ENCODE measurements around the gene MUS81.

The MUS81 gene

DNA sequence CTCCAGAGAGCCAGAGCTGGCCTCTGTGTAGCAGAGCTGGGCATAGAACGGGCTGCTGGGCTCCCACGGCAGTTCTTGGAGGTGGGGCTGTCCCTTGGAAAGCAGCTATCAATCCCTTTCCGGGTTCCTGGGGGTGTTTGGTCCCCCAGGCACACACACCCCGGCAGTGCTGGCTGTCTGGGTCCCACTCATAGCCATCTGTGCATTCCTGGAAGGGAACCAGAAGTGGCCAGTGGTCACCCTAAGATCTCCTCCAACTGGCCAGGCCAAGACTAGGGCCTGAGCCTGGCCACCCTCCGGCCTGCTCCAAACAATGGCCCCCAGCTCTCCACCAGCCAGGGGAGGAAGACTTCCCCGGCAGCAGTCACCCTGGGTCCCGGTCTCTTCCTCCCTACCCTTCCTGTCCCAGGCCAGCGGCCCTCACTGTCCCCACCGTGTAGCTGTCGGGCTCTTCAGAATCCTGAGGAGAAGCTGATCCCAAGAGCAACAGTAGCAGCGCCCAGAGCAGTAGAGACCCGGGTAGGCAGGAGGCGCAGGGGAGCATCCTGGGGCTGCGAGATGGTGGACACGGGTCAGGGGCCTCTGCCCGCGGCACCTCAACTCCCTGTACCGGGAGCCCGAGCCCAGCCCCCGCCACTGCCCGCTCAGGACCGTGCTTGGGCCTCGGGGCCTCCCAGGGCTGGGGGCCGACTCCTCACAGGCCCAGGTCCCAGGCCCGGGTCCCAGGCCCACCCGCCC, 11.7 kb downstream of the MUS81 start:
- H3K4me3 ChIP-seq (ENCODE audit: low read depth, low read length) = peak overlapping the region; percentile 30

DNA sequence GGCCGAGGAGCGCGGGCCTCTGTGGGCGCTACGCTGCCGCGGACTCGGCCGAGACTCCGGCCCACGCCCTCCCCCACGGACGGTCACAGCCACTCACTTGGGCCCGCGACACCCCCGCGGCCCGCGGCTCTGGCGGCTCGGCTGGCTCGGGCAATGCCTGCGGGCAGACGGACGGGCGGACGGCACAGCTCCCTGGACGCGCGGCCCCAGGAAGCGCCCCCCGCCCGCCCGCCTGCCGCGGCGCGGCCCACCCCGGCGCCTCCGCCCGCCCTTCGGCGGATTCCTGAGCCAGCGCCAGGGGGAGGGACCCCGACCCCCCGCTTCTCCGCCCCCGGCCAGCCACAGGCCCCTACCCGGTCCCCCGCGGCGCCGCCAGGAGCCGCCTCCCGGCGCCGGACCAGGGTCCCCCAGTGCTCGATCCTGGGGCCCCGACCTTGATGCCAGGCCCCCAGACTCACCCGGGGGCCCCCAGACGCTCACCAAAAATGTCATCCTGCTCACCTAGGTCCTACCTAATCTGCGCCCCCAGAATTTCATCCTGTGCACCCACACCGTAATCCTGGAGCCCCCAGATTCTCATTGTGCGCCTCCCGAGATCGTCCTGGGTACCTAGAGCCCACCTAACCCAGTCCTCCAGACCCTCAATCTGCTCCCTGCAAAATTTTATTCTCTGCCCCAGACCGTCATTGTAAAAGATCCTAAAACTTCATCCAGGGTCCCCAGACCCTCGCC, 12.5 kb downstream of the MUS81 start, which contains the start of gene EFEMP2:
EFEMP2 (minus strand) TSS at position 215 of the 732 bp plus-strand sequence. CDS start 446 bp downstream, outside the sequence.
- peak within 1 kb of the TSS; percentile 51 for H3K4me3 ChIP-seq (ENCODE audit: low read depth, low read length)

DNA sequence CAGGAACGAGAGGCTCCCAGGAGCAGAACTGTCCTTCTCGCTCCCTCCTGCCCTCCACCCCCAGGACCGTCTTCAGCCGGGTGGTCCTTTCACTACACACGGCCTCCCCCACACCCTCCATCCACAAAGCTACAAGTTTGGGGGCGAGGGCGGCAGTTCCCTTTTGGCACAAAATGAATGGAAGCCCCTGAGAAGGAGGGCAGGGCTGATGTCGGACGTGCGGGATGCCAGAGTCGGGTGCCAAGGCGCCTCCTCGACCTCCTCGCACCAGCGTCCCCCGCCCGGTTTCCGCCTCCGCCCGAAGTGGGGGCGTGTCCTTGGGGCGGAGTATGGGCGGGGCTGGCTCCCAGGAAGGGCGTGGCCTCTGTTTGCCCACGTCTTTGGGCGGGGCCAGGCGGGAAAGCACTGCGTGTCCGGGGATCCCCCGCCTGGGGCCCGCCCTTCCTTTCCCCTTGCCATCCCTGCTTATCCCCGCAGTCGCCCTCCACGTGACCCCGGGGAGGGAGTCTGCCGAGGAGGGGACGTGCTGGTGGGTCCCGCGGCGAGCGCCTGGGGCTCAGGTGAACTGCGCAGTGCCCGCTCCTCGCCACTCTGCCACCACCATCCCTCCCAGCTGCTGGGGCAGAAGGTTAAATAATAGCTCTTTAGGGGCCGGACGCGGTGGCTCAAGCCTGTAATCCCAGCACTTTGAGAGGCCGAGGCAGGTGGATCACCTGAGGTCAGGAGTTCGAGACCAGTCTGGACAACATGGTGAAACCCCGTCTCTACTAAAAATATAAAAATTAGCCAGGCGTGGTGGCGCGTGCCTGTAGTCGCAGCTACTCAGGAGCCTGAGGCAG, 13.3 kb downstream of the MUS81 start:
- peak overlapping the region; percentile 51 for H3K4me3 ChIP-seq (ENCODE audit: low read depth, low read length)

DNA sequence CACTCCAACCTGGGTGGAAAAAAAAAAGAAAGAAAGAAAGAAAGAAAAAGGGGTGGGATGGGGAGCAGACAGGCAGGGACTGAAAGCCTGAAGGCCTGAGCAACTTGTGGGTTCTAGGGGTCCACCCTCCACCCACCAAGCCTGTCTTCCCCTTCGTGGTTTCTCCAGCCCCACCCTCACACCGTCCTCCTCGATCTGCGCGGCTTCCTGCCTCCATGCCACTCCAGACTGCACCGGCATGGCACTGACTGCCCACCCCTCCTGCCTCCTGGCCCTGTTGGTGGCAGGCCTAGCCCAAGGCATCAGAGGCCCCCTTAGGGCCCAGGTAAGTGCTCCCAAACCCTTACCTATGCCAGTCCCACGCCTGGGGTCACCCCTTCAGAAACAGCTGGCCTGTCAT, 19.4 kb downstream of the MUS81 start, which contains the start of gene CTSW:
CTSW (plus strand) TSS at position 221 of the 400 bp plus-strand sequence; CDS start at position 239, 18 bp downstream.
- no peak within 1 kb of the TSS for H3K4me3 ChIP-seq (ENCODE audit: low read depth, low read length)

DNA sequence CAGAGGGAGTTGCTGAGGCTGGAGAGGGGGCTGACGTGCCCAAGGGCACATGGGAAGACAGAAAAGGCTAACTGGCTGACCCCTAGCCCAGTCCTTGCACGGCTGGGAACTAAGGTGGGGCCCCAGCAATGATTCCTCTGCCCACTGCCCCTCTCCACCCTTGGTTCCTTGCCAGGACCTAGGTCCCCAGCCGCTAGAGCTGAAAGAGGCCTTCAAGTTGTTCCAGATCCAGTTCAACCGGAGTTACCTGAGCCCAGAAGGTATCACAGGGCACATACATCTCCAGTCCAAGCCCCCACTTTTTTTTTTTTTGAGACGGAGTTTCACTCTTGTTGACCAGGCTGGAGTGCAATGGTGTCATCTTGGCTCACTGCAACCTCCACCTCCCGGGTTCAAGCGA, 19.8 kb downstream of the MUS81 start:
- H3K4me3 ChIP-seq (ENCODE audit: low read depth, low read length) = no peak overlapping the region

DNA sequence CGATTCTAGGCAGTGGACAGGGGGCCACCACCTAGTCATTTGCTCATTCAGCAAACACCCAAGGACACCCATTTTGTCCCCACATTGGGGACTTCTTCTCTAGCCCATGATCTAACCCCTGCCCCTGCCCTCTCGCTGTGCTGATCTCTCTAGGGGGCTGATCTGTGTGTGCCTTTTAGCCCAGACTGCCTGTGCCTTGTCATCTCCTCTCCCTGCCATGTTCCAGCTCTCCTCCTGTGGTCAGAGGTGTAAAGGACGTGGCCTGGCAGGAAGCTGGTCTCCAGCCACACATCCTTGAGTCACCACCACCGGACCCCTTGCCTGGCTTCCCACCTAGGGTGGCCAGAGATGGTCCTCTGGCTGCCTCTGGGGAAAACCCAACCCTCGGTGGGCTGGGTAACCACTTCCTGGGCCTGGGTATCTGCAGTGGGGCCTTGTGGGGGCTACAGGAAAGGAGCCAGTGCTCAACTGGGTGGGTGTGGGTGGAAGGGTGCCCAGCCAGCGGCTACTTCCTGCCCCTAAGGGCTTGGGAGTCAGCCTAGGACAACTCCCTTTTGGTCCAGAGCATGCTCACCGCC, 20.7 kb downstream of the MUS81 start:
- no peak overlapping the region for H3K4me3 ChIP-seq (ENCODE audit: low read depth, low read length)

DNA sequence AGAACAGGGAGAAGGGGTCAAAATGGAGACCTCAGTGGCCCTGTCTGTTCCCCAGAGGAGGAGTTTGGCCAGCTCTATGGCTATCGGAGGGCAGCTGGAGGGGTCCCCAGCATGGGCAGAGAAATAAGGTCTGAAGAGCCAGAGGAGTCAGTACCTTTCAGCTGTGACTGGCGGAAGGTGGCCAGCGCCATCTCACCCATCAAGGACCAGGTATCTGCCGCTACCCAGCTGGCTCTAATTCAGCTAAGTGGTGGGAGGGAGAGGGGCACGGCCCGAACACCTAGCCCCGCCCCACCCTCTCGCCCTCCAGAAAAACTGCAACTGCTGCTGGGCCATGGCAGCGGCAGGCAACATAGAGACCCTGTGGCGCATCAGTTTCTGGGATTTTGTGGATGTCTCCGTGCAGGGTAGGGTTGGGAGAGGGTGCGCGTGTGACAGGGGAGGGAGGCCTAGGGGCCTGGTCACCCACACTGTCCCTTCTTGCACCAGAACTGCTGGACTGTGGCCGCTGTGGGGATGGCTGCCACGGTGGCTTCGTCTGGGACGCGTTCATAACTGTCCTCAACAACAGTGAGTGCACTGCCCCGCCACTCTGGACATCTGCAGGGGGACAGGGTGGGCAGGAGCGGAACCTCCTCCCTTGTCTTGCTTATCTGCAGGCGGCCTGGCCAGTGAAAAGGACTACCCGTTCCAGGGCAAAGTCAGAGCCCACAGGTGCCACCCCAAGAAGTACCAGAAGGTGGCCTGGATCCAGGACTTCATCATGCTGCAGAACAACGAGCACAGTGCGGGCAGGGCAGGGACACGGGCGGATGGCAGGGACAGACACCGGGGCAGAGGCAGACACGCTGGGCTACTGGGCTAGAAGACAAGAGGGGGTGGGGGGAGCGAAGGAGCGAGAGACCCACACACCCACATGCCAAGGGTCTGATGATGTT, 22.2 kb downstream of the MUS81 start:
- H3K4me3 ChIP-seq (ENCODE audit: low read depth, low read length) = no peak overlapping the region

DNA sequence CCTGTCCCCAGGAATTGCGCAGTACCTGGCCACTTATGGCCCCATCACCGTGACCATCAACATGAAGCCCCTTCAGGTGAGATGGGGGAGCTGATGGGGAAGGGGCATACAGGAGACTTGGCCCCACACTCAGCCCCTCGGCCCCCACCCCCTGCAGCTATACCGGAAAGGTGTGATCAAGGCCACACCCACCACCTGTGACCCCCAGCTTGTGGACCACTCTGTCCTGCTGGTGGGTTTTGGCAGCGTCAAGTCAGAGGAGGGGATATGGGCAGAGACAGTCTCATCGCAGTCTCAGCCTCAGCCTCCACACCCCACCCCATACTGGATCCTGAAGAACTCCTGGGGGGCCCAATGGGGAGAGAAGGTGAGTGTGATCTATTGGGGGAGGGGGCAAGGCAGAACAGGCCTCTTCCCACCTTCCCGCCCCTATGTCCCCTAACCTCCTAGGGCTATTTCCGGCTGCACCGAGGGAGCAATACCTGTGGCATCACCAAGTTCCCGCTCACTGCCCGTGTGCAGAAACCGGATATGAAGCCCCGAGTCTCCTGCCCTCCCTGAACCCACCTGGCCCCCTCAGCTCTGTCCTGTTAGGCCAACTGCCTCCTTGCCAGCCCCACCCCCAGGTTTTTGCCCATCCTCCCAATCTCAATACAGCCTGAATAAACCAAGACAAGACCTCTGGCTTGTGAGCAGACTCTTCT, 23.0 kb downstream of the MUS81 start:
- no peak overlapping the region for H3K4me3 ChIP-seq (ENCODE audit: low read depth, low read length)

DNA sequence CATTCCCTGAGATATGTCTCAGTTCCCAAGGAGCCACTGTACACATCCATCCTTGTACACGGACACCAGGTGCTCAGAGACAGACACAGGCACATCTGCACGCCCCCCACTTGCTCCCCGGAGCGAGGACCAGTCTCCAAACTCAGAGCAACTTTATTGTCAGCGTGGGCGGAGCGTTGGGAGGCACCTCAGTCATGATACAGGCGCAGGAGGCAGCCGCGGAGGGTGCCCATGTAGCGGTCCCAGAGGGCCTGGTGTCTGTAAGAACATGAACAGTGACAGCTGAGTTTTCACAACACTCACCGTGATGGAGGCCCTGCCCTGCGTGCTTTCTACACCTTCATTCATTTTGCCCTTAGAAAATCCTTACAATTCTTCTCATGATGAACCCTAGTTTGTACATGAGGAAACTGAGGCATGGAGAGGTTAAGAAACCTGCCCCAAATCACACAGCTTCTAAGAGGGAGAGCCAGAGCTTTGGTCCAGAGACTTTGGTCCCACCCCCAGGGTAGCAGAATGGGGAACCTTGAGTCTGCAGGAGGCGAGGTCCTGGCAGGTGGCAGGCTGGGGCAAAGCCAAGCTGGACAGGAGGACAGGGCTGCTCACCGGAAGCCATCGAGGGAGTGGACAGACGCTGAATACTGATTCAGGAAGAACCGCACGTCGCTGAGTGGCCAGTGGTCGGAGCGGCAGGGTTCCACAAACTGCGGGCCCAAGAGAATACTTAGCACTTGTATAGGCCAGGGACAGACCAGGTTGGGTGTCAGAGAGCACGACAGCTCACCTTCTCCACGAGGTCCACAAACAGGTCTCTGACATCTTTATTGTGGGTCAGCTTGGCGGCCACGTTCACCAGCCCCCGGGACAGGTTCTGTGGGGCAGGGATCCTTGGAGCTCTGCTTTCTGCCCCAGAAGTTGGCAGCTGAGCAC, 23.8 kb downstream of the MUS81 start:
- H3K4me3 ChIP-seq (ENCODE audit: low read depth, low read length) = no peak overlapping the region

DNA sequence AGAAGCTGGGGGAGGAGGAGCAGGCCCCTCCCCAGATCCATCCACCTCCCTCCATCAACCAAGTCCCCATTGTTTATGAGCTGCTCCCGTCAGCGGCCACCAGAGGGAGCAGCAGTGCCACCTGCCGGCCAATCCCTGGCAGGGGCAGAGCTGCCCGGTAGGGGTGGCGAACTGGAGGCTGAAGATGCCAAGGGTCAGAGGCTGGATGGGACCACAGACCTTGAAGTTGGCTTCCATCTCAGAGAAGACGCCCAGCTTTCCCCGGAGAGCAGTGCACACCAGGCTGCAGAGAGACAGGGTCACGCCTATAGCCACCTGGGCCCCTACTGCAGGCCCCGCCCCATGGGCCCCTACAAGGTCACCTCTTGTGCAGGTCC, 24.5 kb downstream of the MUS81 start:
- H3K4me3 ChIP-seq (ENCODE audit: low read depth, low read length) = no peak overlapping the region

DNA sequence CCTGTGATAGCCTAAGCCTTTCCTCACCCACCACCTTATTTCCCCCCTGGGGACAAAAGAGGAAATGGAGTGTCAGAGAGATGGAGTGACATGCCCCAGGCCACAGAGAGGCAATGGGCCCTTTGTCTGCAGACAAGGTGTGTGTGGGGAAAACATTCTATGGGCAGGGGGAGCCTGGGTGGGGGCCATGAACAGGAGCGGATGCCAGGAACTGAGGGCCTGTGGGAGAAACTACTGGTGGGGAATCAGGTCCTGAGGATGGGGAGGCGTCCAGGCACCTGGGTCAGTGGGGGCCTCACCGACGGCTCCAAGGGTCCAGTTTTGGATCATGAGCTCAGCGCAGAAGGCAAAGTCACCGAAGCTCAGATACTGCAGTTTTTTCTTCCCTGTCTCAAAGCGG, 25.0 kb downstream of the MUS81 start:
- no peak overlapping the region for H3K4me3 ChIP-seq (ENCODE audit: low read depth, low read length)

DNA sequence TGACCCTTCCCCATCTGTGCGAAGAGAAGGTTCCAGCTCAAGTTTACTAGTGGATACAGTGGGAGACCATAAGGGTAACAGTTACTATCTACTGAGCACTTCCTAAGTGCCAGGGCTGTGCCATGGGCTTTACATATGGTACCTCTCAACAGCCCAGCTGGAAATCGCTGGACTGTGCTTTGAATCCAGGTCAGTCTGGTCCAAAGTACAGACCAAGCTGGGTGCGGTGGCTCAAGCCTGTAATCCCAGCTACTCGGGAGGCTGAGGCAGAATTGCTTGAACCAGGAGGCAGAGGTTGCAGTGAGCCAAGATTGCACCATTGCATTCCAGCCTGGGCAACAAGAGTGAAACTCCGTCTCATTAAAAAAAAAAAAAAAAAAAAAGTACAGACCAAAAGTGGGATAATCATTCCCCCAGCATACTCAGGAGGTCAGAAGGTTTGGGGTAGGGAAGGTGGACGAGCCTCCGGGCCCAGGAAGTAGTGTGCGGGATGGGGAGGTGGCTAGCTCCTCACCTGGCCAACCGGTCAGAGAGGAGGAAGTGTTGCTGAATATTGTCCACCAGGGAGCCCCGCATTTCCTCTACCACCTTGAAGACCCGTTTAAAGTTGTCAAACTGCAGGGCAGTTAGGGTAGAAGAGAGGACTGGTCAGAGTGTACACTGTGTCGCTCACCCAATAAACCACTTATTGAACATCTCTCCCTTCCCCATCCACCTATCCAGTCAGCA, 25.7 kb downstream of the MUS81 start:
- no peak overlapping the region for H3K4me3 ChIP-seq (ENCODE audit: low read depth, low read length)

DNA sequence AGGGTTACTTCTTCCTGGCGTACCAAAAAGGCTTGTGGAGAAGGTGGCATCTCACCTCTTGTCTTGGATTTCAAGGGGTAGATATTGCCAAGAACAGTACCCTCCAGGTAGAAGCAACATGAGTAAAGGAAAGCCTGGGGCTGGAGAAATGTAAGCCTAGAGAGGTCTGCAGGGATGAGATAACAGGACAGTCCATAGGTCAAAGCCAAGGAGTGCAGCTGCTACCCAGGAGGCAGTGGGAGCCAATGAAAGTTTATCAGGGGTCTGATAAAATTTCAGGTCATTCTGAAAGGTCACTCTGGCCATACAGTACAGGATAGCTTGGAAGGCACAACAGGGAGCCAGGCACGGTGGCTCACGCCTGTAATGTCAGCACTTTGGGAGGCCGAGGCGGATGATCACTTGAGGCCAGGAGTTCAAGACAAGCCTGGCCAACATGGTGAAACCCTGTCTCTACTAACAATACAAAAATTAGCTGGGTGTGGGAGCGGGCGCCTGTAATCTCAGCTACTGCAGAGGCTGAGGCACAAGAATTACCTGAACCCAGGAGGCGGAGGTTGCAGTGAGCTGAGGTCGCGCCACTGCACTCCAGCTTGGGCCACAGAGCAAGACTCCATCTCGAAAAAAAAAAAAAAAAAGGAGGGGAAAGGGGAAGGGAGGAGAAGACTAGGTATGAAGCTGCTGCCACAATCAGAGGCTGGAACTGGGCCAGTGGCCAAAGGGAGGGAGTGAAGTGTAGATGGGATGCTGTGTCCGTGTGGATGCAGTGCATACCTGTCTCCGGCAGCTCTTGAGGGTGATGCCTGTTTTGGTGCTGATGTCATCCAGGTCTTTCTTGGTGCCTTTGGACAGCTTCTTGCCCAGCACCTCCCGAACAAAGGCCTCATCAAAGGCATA, 26.8 kb downstream of the MUS81 start:
- H3K4me3 ChIP-seq (ENCODE audit: low read depth, low read length) = peak overlapping the region; percentile 79

DNA sequence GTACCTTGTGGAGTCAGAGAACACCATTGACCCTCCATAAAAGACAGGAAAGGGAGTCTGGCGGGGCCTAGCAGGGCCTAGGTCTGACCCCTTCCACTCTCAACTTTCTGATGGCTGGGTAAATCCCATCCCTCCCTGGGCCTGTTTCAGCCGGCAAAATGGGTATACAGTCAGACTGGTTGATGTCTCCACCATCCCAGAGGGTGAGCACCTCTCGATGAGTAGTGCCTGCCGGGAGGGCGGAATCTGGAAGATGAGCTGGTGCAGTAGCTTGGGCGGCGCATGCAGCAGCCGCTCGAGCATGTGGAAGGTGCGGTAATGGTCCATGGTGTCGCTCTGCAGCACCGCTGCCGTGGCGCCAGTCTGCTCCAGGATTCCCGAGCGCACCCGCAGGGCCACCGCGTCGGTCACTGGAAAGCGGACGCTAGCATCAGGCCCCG, 27.5 kb downstream of the MUS81 start:
- peak overlapping the region; percentile 79 for H3K4me3 ChIP-seq (ENCODE audit: low read depth, low read length)

DNA sequence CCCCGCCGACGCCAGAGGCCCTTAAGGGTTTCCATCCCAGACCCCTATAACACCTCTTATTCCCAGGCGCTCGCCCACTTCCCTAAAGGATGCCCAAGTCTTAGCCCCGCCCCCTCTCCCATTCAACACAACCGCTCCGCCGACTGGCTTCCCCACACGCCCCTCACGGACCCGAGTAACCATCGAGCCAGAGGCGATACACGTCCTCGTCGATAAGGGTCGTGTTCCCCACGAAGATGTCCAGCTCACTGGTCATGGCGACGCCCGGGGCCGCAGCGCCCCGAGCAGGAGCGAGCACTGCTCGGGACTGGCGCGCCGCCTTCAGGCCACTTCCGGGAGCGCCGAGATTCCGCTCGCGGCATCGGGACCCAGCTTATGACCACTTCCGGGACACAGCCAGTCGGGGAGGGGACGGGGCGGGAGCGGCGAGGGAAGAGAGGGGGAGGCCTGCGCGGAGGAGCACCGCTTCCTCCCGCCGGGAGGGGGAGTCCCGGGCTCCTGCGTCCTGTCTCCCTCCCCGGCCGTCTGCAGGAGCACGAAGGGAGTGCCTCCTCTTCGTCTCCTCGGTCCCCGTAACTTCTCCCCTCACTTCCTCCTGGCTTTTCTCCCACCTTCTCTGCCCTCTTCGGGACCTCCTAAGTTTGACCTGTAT, 28.1 kb downstream of the MUS81 start, which contains the start of gene FIBP:
FIBP (minus strand) TSS at position 309 of the 652 bp plus-strand sequence; CDS start at position 256, 53 bp downstream.
- H3K4me3 ChIP-seq (ENCODE audit: low read depth, low read length) = peak within 1 kb of the TSS; percentile 79
